Caco-2 (cell line): ENCODE measurements around the gene SRMS. TPM values are rescaled to one million over a fixed set of nuclear protein-coding genes. Genes with fewer than 3 reads are reported as not detected.

Experiments used
- BruUV-seq: library from RNA; stranded (reverse); fragments of 400-500 nt; replicated peaks from 2 replicates; lab custom pipeline; 2021; lab: Mats Ljungman, UMichigan
- CTCF ChIA-PET: fragments of 300-600 bp; sonication (Branson Sonifier 250); formaldehyde crosslinking; loops from one replicate; lab custom pipeline; 2022; ENCODE audit warnings: antibody characterized with exemption; lab: Charles Lee
- POLR2A ChIA-PET: fragments of 300-600 bp; sonication (Branson Sonifier 250); formaldehyde crosslinking; loops from one replicate; lab custom pipeline; 2022; ENCODE audit warnings: antibody characterized with exemption; lab: Charles Lee
- DNase-seq, 2 experiments: peaks; one replicate each; pipeline versions ENCODE4 v3.0.0 to v3.0.0-alpha.2; 2020 to 2022
- H3K27me3 ChIP-seq: replicated peaks from 2 replicates; pipeline ENCODE4 v1.6.0; 2011; ENCODE audit warnings: low read length; ENCODE audit not compliant: control insufficient read depth, insufficient read depth
- H3K36me3 ChIP-seq: 2 replicates; pipeline ENCODE4 v1.5.1; 2011; ENCODE audit warnings: low read length; ENCODE audit not compliant: control insufficient read depth, insufficient read depth
- H3K4me1 ChIP-seq: fragments of 250-450 bp; sonication (Bioruptor Pico); 2 replicates; pipeline ENCODE4 v1.5.1; 2020; ENCODE audit warnings: mild to moderate bottlenecking
- H3K4me3 ChIP-seq: 2 replicates; pipeline ENCODE4 v1.5.1; 2011; ENCODE audit warnings: low read depth, mild to moderate bottlenecking, control low read depth, low read length
- H3K9me3 ChIP-seq: fragments of 250-450 bp; sonication (Bioruptor Pico); 2 replicates; pipeline ENCODE4 v1.5.1; 2020; ENCODE audit warnings: mild to moderate bottlenecking, moderate library complexity
- H3K27ac Mint-ChIP-seq: one replicate; pipeline ENCODE4 v1.8.0; 2022; ENCODE audit warnings: mixed read lengths; ENCODE audit not compliant: unreplicated experiment
- H3K27me3 Mint-ChIP-seq: one replicate; pipeline ENCODE4 v1.8.0; 2022; ENCODE audit warnings: mixed read lengths; ENCODE audit not compliant: insufficient read depth, unreplicated experiment
- H3K36me3 Mint-ChIP-seq: one replicate; pipeline ENCODE4 v1.8.0; 2022; ENCODE audit warnings: mild to moderate bottlenecking, mixed read lengths; ENCODE audit not compliant: insufficient read depth, unreplicated experiment
- H3K4me1 Mint-ChIP-seq: one replicate; pipeline ENCODE4 v1.8.0; 2022; ENCODE audit warnings: low read depth, mixed read lengths; ENCODE audit not compliant: unreplicated experiment
- H3K4me3 Mint-ChIP-seq: one replicate; pipeline ENCODE4 v1.8.0; 2022; ENCODE audit warnings: mild to moderate bottlenecking, moderate library complexity, mixed read lengths; ENCODE audit not compliant: unreplicated experiment
- H3K9me3 Mint-ChIP-seq: one replicate; pipeline ENCODE4 v1.8.0; 2022; ENCODE audit warnings: mixed read lengths; ENCODE audit not compliant: unreplicated experiment
- CTCF ChIP-seq, 2 experiments: fragments of 200-600 bp in 1 of 2; IDR thresholded peaks; 1 replicate in 1 of 2; 2 replicates in 1 of 2; pipeline versions ENCODE4 v1.5.1 to v1.8.0; 2011 to 2022; ENCODE audit warnings: antibody characterized with exemption in 1 of 2, control low read depth in 1 of 2, inconsistent platforms in 1 of 2, low read depth in 1 of 2, low read length in 1 of 2, mild to moderate bottlenecking in 1 of 2, moderate library complexity in 1 of 2; ENCODE audit not compliant: insufficient read depth in 1 of 2, severe bottlenecking in 1 of 2, unreplicated experiment in 1 of 2
- intact Hi-C: fragments of 100-400 bp; cut with micrococcal nuclease; formaldehyde crosslinking; loops from one replicate; pipeline ENCODE4 v1.10.0; 2022; ENCODE audit not compliant: unreplicated experiment
- total RNA-seq: library from RNA; stranded (reverse); gene quantifications from 2 replicates; pipeline ENCODE4 v1.2.3, GENCODE V29; 2022

The SRMS gene
- total RNA-seq, 1 experiment from 2014 or later, result not detected

GRCh38 chr20:63563225-63563935, 15.8 kb upstream of the SRMS start:
- POLR2A ChIA-PET, result no interaction called here
- no peaks in the 10 kb centered on the region for H3K27me3 ChIP-seq
- H3K4me3 ChIP-seq, result no peak overlapping the region
- Mint-ChIP-seq H3K27me3 (no peaks in the 10 kb centered on the region), H3K27ac (no peak overlapping the region), H3K36me3 (peaks cover 15% of the 10 kb centered on the region), H3K4me3 (no peak overlapping the region), H3K9me3 (no peaks in the 10 kb centered on the region), H3K4me1 (no peaks in the 10 kb centered on the region)
- CTCF ChIA-PET, result interaction anchor here (0.8 to 1.4 kb wide), 2 partner anchors 10 to 79 kb away, joined by 3 read pairs; partner anchors contain the start of gene HELZ2
- no peaks in the 10 kb centered on the region for H3K36me3 ChIP-seq
- H3K4me1 ChIP-seq, result no peaks in the 10 kb centered on the region; the same call in 1 of the 2 replicates
- peaks cover 5% of the 10 kb centered on the region; the same call in 1 of the 2 replicates for H3K9me3 ChIP-seq
- no peak for DNase-seq
- intact Hi-C loops, result no loop called here
- BruUV-seq, result no TSS peak
- no peak for TF ChIP-seq CTCF (IDR thresholded peaks at IDR 0.05; ENCODE audit: insufficient read depth in 1 of 2, low read depth in 1 of 2, low read length in 1 of 2, severe bottlenecking in 1 of 2, unreplicated experiment in 1 of 2)

GRCh38 chr20:63562461-63563224, 15.1 kb upstream of the SRMS start:
- no peaks in the 10 kb centered on the region for H3K36me3 ChIP-seq
- DNase-seq, result no peak
- no peaks in the 10 kb centered on the region for H3K27me3 ChIP-seq
- Mint-ChIP-seq H3K9me3 (no peaks in the 10 kb centered on the region), H3K4me1 (no peaks in the 10 kb centered on the region), H3K27ac (no peak overlapping the region), H3K27me3 (no peaks in the 10 kb centered on the region), H3K4me3 (no peak overlapping the region), H3K36me3 (peaks cover 15% of the 10 kb centered on the region)
- POLR2A ChIA-PET, result interaction anchor here (0.5 to 0.9 kb wide), 2 partner anchors 12 to 29 kb away, joined by 3 read pairs; no protein-coding TSS in a partner anchor
- peaks cover 5% of the 10 kb centered on the region; the same call in 1 of the 2 replicates for H3K9me3 ChIP-seq
- intact Hi-C loops, result no loop called here
- BruUV-seq, result no TSS peak
- CTCF ChIA-PET, result interaction anchor here (0.8 to 1.4 kb wide), 2 partner anchors 11 to 79 kb away, joined by 3 read pairs; partner anchors contain the start of gene HELZ2
- TF ChIP-seq CTCF (IDR thresholded peaks at IDR 0.05; ENCODE audit: insufficient read depth in 1 of 2, low read depth in 1 of 2, low read length in 1 of 2, severe bottlenecking in 1 of 2, unreplicated experiment in 1 of 2), result no peak
- no peaks in the 10 kb centered on the region; the same call in 1 of the 2 replicates for H3K4me1 ChIP-seq
- no peak overlapping the region for H3K4me3 ChIP-seq
